VCaP (cell line): ENCODE results near the gene TMEM232.

Experiments
- H3K27ac ChIP-seq: fragments of 450-650 bp; 2 replicates; pipeline ENCODE4 v1.5.1; 2017
- TF ChIP-seq, protein P1 (sequence below): fragments of 450-650 bp; conservative IDR thresholded peaks from 2 replicates; pipeline ENCODE4 v1.5.1; 2017; ENCODE audit warnings: mild to moderate bottlenecking, moderate library complexity

Gene TMEM232

DNA sequence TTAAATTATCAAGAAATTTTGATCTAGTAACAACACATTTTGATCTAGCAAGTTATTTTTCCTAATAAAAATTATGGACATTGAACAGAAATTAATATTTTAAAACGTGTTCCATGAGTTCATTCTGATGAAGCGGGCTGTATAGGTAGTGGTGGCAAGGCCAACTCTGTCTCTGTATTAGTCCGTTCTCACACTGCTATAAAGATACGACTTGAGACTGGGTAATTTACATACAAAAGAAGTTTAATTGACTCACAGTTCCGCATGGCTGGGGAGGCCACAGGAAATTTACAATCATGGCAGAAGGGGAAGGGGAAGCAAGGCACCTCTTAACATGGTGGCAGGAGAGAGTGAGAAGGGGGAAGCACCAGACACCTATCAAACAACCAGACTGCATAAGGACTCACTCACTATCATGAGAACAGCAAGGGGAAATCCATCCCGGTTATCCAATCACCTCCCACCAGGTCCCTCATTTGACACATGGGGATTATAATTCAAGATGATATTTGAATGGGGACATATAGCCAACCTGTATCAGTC lies 61.2 kb downstream of the TMEM232 start:
- TF ChIP-seq, protein P1, sequence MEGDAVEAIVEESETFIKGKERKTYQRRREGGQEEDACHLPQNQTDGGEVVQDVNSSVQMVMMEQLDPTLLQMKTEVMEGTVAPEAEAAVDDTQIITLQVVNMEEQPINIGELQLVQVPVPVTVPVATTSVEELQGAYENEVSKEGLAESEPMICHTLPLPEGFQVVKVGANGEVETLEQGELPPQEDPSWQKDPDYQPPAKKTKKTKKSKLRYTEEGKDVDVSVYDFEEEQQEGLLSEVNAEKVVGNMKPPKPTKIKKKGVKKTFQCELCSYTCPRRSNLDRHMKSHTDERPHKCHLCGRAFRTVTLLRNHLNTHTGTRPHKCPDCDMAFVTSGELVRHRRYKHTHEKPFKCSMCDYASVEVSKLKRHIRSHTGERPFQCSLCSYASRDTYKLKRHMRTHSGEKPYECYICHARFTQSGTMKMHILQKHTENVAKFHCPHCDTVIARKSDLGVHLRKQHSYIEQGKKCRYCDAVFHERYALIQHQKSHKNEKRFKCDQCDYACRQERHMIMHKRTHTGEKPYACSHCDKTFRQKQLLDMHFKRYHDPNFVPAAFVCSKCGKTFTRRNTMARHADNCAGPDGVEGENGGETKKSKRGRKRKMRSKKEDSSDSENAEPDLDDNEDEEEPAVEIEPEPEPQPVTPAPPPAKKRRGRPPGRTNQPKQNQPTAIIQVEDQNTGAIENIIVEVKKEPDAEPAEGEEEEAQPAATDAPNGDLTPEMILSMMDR, result no peak
- H3K27ac ChIP-seq, result no peak overlapping the region

DNA sequence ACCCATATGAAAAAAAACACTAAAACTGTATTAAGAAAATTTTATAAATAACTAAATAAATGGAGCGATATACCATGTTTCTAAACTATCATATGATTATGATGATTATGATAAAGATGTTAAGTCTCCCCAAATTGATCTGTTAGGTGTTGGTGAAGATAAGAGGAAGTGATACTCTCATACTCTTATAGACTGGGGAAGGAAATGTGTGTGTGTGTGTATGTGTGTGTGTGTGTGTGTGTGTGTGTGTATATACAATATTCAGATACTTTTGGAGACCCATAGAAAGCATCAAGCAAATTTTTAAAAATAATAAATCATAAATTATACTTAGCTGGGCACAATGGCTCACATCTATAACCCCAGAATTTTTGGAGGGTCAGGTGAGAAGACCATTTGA lies 62.9 kb downstream of the TMEM232 start:
- TF ChIP-seq, protein P1, result no peak
- H3K27ac ChIP-seq, result no peak overlapping the region

DNA sequence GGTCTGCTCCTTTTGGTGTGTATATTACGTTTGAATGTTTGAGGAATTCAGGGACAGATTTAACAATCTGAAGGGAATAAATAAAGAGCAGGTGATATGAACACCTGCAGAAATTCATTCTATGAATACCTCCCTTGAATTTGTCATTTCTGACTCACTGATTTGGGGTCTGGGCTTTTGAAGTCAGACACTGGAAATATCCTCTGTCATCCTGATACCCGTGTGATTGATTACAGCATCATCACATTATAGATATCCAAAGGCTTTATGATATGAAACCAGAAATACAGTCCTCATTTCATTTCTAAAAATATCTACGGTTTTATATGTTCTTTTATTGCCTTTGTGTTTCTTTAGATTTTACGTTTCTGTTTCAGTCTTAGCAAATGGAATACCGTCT lies 68.5 kb downstream of the TMEM232 start:
- H3K27ac ChIP-seq, result no peak overlapping the region
- TF ChIP-seq, protein P1, result no peak

DNA sequence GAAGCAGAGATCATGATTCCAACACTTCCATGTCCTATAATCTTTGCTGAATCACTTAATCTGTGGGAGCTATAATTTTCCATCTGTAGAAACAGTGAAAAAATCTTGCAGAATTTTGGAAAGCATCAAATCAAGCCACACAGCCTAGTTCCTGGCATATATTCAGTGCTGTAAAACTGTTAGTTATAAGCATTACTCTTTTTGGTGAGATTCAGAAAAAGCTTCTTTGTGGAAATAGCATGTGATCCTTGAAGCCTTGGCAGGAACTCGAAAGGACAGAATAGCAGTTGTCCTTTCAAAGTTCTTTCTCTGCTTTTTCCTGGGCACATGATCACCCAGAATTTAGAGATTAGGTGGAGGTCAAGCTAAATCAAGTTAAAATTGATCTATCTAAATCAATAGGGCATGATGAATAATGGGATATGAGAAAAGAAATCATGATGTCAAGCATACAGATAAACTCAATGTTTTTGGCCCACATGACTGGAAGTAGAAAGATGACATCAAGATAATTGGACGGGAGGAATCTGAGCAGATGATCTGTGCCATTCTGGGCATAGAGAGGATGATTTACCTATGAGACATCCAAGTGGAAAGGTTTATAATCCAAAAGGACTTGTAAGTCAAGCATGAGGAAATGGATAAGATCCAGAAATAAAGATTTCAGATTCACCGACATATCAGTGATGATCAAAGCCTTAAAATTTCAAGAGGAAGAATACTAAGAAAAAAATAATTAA lies 73.1 kb downstream of the TMEM232 start:
- TF ChIP-seq, protein P1, result no peak
- H3K27ac ChIP-seq, result no peak overlapping the region

DNA sequence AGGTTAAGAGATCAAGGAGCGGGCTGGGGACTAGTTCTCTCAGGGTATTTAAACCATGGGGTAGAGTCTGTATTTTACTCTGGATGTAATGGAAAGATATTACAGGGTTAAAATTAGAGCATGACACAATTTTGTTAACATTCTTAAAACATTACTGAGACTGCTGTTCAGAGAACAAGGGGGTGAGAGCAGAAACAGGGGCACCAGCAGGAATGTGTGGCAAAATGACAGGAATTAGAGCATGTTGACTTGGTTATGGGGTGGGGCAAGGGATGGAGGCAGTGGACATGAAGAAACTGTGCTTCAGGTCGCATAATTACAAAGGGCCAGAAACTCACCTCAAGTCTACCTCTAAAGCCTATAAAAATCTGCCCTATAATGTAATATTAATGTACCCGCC lies 75.0 kb downstream of the TMEM232 start:
- TF ChIP-seq, protein P1, result no peak
- H3K27ac ChIP-seq, result no peak overlapping the region

DNA sequence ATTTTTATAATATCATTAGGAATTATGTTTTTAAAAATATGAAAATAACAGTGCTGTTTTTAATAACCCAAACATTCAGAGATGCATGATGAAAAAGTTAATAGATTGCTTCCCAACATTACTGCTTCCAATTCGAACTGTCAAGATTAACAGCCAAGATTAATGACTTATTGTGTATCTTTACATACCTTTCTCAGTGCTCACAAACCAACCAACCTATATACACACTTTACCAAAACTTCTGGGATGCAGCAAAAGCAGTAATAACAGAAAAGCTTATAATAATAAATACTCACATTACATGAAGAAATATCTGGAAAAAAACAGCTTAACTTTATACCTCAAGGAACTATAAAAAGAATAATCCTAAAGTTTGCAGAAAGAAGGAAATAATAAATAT lies 82.1 kb downstream of the TMEM232 start:
- no peak overlapping the region for H3K27ac ChIP-seq
- TF ChIP-seq, protein P1, result no peak

DNA sequence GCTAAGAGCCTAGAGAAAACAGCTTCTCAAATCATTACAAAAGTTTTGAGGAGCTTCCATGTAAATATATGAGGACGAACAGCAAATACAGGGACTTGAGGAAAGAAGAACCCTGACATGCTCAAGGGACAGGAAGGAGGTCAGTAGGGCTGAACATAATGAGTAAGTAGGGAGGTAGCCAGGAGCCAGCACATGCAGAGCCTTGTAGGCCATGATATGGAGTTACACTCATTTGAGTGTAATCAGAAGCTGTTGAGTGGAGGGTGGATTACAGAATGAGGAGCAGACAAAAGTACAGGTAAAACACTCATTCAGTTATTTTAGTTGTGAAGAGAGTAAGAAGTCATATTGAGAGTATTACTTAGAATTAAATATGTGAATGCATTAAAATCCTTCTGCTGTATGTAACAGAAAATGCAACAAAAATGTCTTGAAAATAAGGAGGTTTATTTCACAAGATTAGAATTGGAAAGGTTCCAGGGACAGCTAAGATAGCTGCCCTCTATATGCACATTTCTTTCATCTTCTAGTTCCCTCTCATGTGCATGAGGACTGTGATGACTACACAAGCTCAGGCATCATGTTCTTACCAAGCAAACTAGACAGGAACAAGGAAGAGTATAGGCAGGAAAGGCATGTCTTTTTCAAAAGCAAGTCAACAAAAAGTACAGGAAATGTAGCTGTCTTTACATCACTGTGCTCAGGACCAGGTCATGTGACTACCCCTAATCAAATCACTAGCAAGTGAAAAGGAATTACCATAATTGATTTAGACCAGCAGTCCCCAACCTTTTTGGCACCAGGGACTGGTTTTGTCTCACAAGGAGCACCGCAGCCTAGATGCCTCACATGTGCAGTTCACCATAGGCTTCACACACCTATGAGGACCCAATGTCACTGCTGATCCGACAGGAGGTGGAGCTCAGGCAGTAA lies 87.2 kb downstream of the TMEM232 start:
- TF ChIP-seq, protein P1, result no peak
- no peak overlapping the region for H3K27ac ChIP-seq
